HEK293 (cell line): Measurements from ENCODE around the gene DIP2A.

Experiments used
- GLI4 ChIP-seq: fragments of 450-650 bp; formaldehyde crosslinking; IDR thresholded peaks from 2 replicates; pipeline ENCODE4 v1.5.1; 2016; ENCODE audit warnings: missing biosample characterization, missing genetic modification characterization
- REPIN1 ChIP-seq: fragments of 450-650 bp; formaldehyde crosslinking; IDR thresholded peaks from 2 replicates; pipeline ENCODE4 v1.5.1; 2017; ENCODE audit warnings: missing biosample characterization, missing genetic modification characterization, low read depth
- SP2 ChIP-seq: fragments of 450-650 bp; formaldehyde crosslinking; IDR thresholded peaks from 2 replicates; pipeline ENCODE4 v1.5.1; 2016; ENCODE audit warnings: missing biosample characterization, missing genetic modification characterization
- ZBTB21 ChIP-seq: fragments of 450-650 bp; formaldehyde crosslinking; IDR thresholded peaks from 2 replicates; pipeline ENCODE4 v1.5.1; 2017; ENCODE audit warnings: missing biosample characterization, missing genetic modification characterization
- ZNF175 ChIP-seq: fragments of 450-650 bp; formaldehyde crosslinking; IDR thresholded peaks from 2 replicates; pipeline ENCODE4 v1.5.1; 2016; ENCODE audit warnings: missing biosample characterization, missing genetic modification characterization
- ZNF747 ChIP-seq: fragments of 450-650 bp; formaldehyde crosslinking; IDR thresholded peaks from 2 replicates; pipeline ENCODE4 v1.5.1; 2016; ENCODE audit warnings: missing biosample characterization, missing genetic modification characterization
- ZNF76 ChIP-seq: fragments of 450-650 bp; formaldehyde crosslinking; IDR thresholded peaks from 2 replicates; pipeline ENCODE4; 2016; ENCODE audit warnings: low read depth, missing biosample characterization, missing genetic modification characterization, borderline replicate concordance
- TF ChIP-seq, protein P1 (sequence below): fragments of 450-650 bp; formaldehyde crosslinking; IDR thresholded peaks from 2 replicates; pipeline ENCODE4 v1.5.1; 2016; ENCODE audit warnings: missing biosample characterization, missing genetic modification characterization
- TF ChIP-seq, protein P2 (sequence below): fragments of 450-650 bp; formaldehyde crosslinking; IDR thresholded peaks from 2 replicates; pipeline ENCODE4 v1.5.1; 2016; ENCODE audit warnings: missing biosample characterization, missing genetic modification characterization
- TF ChIP-seq, protein P3 (sequence below): fragments of 450-650 bp; formaldehyde crosslinking; IDR thresholded peaks from 2 replicates; pipeline ENCODE4 v1.5.1; 2017; ENCODE audit warnings: missing biosample characterization, mild to moderate bottlenecking, missing genetic modification characterization, moderate library complexity

DNA sequence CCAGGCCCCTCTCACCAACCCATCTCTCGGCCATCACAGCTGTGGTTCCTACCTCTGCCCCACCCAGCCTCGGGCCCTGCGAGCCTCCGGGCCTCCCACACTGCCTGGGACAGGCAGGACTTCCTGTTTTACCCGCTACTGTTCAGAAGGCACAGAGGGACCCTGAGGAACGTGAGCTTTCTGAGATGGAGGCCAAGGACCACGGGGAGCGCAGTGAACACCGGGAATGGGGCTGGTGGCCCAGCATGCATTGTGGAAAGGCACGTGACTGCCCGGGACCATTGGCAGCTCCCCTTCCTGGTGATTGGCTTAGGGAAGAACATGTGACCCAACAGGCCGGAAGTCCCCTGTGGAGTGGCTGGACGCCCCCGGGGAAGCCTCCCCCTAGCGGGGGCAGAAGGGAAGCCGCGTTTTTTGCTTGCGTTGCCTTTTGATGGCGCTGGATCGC is 139.2 kb downstream of the DIP2A start:
- TF ChIP-seq, protein P1, sequence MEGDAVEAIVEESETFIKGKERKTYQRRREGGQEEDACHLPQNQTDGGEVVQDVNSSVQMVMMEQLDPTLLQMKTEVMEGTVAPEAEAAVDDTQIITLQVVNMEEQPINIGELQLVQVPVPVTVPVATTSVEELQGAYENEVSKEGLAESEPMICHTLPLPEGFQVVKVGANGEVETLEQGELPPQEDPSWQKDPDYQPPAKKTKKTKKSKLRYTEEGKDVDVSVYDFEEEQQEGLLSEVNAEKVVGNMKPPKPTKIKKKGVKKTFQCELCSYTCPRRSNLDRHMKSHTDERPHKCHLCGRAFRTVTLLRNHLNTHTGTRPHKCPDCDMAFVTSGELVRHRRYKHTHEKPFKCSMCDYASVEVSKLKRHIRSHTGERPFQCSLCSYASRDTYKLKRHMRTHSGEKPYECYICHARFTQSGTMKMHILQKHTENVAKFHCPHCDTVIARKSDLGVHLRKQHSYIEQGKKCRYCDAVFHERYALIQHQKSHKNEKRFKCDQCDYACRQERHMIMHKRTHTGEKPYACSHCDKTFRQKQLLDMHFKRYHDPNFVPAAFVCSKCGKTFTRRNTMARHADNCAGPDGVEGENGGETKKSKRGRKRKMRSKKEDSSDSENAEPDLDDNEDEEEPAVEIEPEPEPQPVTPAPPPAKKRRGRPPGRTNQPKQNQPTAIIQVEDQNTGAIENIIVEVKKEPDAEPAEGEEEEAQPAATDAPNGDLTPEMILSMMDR (tag by site-specific recombination): no peak
- TF ChIP-seq REPIN1 (tag by site-specific recombination): no peak
- no peak for TF ChIP-seq ZBTB21 (tag by site-specific recombination)
- no peak for TF ChIP-seq ZNF76
- TF ChIP-seq, protein P2, sequence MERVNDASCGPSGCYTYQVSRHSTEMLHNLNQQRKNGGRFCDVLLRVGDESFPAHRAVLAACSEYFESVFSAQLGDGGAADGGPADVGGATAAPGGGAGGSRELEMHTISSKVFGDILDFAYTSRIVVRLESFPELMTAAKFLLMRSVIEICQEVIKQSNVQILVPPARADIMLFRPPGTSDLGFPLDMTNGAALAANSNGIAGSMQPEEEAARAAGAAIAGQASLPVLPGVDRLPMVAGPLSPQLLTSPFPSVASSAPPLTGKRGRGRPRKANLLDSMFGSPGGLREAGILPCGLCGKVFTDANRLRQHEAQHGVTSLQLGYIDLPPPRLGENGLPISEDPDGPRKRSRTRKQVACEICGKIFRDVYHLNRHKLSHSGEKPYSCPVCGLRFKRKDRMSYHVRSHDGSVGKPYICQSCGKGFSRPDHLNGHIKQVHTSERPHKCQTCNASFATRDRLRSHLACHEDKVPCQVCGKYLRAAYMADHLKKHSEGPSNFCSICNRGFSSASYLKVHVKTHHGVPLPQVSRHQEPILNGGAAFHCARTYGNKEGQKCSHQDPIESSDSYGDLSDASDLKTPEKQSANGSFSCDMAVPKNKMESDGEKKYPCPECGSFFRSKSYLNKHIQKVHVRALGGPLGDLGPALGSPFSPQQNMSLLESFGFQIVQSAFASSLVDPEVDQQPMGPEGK (tag by site-specific recombination): no peak
- TF ChIP-seq ZNF747 (tag by site-specific recombination): no peak
- TF ChIP-seq ZNF175 (tag by site-specific recombination): no peak
- no peak for TF ChIP-seq SP2 (tag by site-specific recombination)
- TF ChIP-seq, protein P3, sequence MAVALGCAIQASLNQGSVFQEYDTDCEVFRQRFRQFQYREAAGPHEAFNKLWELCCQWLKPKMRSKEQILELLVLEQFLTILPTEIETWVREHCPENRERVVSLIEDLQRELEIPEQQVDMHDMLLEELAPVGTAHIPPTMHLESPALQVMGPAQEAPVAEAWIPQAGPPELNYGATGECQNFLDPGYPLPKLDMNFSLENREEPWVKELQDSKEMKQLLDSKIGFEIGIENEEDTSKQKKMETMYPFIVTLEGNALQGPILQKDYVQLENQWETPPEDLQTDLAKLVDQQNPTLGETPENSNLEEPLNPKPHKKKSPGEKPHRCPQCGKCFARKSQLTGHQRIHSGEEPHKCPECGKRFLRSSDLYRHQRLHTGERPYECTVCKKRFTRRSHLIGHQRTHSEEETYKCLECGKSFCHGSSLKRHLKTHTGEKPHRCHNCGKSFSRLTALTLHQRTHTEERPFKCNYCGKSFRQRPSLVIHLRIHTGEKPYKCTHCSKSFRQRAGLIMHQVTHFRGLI (tag by site-specific recombination): no peak
- no peak for TF ChIP-seq GLI4 (tag by site-specific recombination)
